Epithelial cell of esophagus (primary cell): Measurements from ENCODE around the gene APOD.
A peak's percentile ranks its signal among the peaks of the same experiment; 100 is the strongest.

ENCODE experiments used
- DNase-seq: peaks from one replicate; pipeline ENCODE4 v3.0.0; 2010; ENCODE audit warnings: low read depth
- H3K4me3 ChIP-seq: 2 replicates; pipeline ENCODE4 v1.5.1; 2011; ENCODE audit warnings: mild to moderate bottlenecking, low read length, control low read depth
- CTCF ChIP-seq: IDR thresholded peaks from 2 replicates; pipeline ENCODE4 v1.5.1; 2011; ENCODE audit warnings: low read depth, mild to moderate bottlenecking, low read length, control low read depth, inconsistent platforms; ENCODE audit not compliant: insufficient read depth; ENCODE audit errors: missing control alignments

APOD gene

DNA sequence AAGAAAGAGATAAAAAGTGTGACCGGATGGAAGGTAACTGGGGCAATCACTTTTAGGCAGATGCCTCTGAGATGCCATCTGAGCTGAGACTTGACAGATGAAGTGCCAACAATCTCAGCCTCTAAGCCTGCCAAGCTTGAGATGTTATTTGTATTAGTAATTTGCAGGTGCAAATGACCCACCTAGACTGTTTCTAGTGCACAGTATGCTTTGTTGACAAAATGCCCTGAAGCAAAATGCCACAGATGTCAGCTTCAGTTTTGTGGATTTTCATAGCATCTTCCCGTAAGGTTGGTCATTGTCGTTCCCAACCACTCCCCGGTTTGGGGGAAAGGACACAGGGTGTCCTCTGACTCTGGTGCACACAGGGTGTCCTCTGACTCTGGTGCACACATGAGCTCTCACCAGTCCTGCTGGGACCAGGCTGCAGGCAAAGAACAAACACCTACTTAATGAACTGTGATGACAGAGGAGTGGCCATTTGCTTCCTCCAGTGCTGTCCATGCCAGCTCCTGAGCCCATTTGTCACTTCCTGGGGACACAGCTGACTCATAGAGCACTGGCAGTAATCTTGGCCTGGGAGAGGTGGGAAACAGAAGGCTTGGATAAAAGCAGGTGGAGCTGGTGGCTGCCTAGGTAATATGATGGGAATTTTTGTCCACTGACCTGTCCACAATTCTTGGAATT is 23.9 kb downstream of the APOD start:
- H3K4me3 ChIP-seq, result no peak overlapping the region
- no peak for TF ChIP-seq CTCF
- no peak for DNase-seq

DNA sequence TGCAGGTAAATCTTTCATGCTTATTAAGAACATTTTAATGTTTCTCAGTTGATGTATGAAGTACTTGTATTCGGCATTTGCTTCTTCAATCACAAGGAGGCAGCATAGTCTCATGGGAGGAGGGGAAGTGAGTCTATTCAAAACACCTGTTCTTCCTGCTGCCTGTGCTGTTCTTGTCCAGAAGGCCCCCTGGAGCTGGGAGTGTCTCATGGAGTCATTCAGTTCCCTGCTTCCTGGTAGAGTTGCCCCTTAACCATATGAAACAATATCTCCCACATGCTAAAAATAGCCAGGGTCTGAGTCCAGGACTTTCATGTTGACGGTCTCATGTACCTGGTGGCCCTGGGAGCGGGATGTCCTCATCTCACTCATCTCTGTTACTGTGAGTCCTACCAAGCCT is 25.1 kb downstream of the APOD start:
- peak; percentile 74 for DNase-seq
- peak; percentile 69 for TF ChIP-seq CTCF
- H3K4me3 ChIP-seq, result no peak overlapping the region

- H3K4me3 ChIP-seq, result no peak overlapping the region
- no peak for DNase-seq
- TF ChIP-seq CTCF, result no peak
Observed at GRCh38 chr3:195557322-195557721, 26.4 kb downstream of the APOD start.

DNA sequence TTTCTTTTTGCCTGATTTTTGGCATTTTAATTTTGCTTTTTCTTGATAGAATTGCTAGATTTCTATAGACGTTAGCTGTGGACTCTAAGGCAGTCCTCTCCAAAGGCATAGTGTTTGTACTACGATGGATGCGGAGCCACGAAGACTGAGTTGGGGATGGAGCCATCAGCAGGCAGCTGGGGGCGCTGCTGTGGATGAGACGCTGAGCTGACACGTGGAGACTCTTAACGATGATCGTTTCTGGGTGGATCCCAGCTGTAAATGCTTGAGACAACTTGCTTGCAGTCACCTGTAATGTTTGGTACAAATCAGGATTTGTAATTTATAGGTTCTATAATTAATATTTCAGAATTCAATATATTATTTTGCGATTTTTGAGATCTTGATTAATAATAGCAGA is 27.4 kb downstream of the APOD start:
- H3K4me3 ChIP-seq, result no peak overlapping the region
- peak; percentile 40 for DNase-seq

GRCh38 chr3:195555110-195555509 is 28.6 kb downstream of the APOD start:
- no peak for DNase-seq
- no peak overlapping the region for H3K4me3 ChIP-seq
- TF ChIP-seq CTCF, result no peak

More for the DNA sequence above, 27.4 kb downstream of the APOD start:
- TF ChIP-seq CTCF, result peak; percentile 39

DNA sequence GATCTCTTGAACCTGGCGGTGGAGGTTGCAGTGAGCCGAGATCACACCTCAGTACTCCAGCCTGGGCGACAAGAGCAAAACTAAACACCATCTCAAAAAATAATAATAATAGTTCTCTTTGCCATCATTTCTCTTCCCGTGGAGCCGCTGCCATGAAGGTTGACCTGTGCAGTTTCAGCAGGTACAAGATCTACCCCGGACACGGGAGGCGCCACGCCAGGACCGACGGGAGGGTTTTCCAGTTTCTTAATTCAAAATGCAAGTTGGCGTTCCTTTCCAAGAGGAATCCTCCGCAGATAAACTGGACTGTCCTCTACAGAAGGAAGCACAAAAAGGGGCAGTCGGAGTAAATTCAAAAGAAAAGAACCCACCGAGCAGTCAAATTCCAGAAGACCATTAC is 29.3 kb downstream of the APOD start:
- no peak overlapping the region for H3K4me3 ChIP-seq
- TF ChIP-seq CTCF, result no peak
- DNase-seq, result no peak

GRCh38 chr3:195553268-195553667 is 30.5 kb downstream of the APOD start:
- no peak for DNase-seq
- no peak overlapping the region for H3K4me3 ChIP-seq
- TF ChIP-seq CTCF, result no peak
